Mesothelial cell of epicardium (in vitro differentiated cells): ENCODE measurements around the gene CD82. TPM values are rescaled to one million over a fixed set of nuclear protein-coding genes. Genes with fewer than 3 reads are reported as not detected.
"Not testable (repeated sequence)": the region's sequence is repeated elsewhere in the genome, so short reads cannot be mapped to it uniquely, and the experiment has no call there.

Experiments used
- DNase-seq, 2 experiments: peaks; one replicate each; pipeline ENCODE4 v3.0.0; 2021; ENCODE audit warnings: low spot score in 2 of 2; ENCODE audit not compliant: unreplicated experiment in 2 of 2
- H3K27ac Mint-ChIP-seq: 2 replicates; pipeline ENCODE4 v1.8.0; 2021; ENCODE audit warnings: mixed read lengths
- H3K27me3 Mint-ChIP-seq: 2 replicates; pipeline ENCODE4 v1.8.0; 2021; ENCODE audit warnings: low read depth, mixed read lengths
- H3K36me3 Mint-ChIP-seq: 2 replicates; pipeline ENCODE4 v1.8.0; 2021; ENCODE audit warnings: mixed read lengths
- H3K4me1 Mint-ChIP-seq: 2 replicates; pipeline ENCODE4 v1.8.0; 2021; ENCODE audit warnings: mixed read lengths
- H3K4me3 Mint-ChIP-seq: 2 replicates; pipeline ENCODE4 v1.8.0; 2021; ENCODE audit warnings: mild to moderate bottlenecking, moderate library complexity, mixed read lengths
- H3K9me3 Mint-ChIP-seq: 2 replicates; pipeline ENCODE4 v1.8.0; 2021; ENCODE audit warnings: mixed read lengths
- CTCF ChIP-seq: fragments of 200-600 bp; sonication (generic); IDR thresholded peaks from one replicate; pipeline ENCODE4 v1.5.0; 2021; ENCODE audit warnings: antibody characterized with exemption; ENCODE audit not compliant: unreplicated experiment
- total RNA-seq: library from RNA; stranded (reverse); gene quantifications from 3 replicates; pipeline ENCODE4 v1.2.1, GENCODE V29; 2021

The CD82 gene
- total RNA-seq, 1 donor from 2014 or later = 11.2 TPM

- Mint-ChIP-seq H3K27ac (no peak overlapping the region), H3K36me3 (peaks cover 7% of the 10 kb centered on the region), H3K9me3 (peaks cover 50% of the 10 kb centered on the region), H3K4me1 (no peaks in the 10 kb centered on the region), H3K4me3 (no peak overlapping the region), H3K27me3 (peaks cover 7% of the 10 kb centered on the region)
- TF ChIP-seq CTCF = no peak
- no peak for DNase-seq
These were observed 77.8 kb downstream of the CD82 start for GRCh38 chr11:44643217-44643616.

- H3K27ac Mint-ChIP-seq = no peak overlapping the region
- DNase-seq = no peak
- peaks cover 7% of the 10 kb centered on the region for H3K36me3 Mint-ChIP-seq
- no peak for TF ChIP-seq CTCF
- H3K4me3 Mint-ChIP-seq = no peak overlapping the region
- no peaks in the 10 kb centered on the region for H3K4me1 Mint-ChIP-seq
- H3K27me3 Mint-ChIP-seq = peaks cover 17% of the 10 kb centered on the region
- H3K9me3 Mint-ChIP-seq = peaks cover 48% of the 10 kb centered on the region
These were observed 80.4 kb downstream of the CD82 start for GRCh38 chr11:44645827-44646226.

GRCh38 chr11:44647255-44647955 lies 81.9 kb downstream of the CD82 start:
- not testable (repeated sequence) for DNase-seq, H3K4me3 Mint-ChIP-seq, H3K36me3 Mint-ChIP-seq, H3K4me1 Mint-ChIP-seq, H3K27ac Mint-ChIP-seq
- Mint-ChIP-seq H3K9me3 (peaks cover 39% of the 10 kb centered on the region), H3K27me3 (peaks cover 19% of the 10 kb centered on the region)

GRCh38 chr11:44648109-44648508 lies 82.6 kb downstream of the CD82 start:
- Mint-ChIP-seq H3K27me3 (peaks cover 19% of the 10 kb centered on the region), H3K27ac (no peak overlapping the region), H3K4me3 (no peak overlapping the region), H3K4me1 (peaks cover 6% of the 10 kb centered on the region), H3K9me3 (peaks cover 32% of the 10 kb centered on the region), H3K36me3 (peaks cover 2% of the 10 kb centered on the region)
- DNase-seq = no peak
- TF ChIP-seq CTCF = no peak

GRCh38 chr11:44651535-44652155 lies 86.2 kb downstream of the CD82 start:
- Mint-ChIP-seq H3K4me1 (peaks cover 6% of the 10 kb centered on the region), H3K27ac (no peak overlapping the region), H3K4me3 (no peak overlapping the region), H3K27me3 (peaks cover 19% of the 10 kb centered on the region), H3K9me3 (peaks cover 5% of the 10 kb centered on the region), H3K36me3 (no peaks in the 10 kb centered on the region)
- DNase-seq = no peak
- TF ChIP-seq CTCF = no peak

- Mint-ChIP-seq H3K27ac (no peak overlapping the region), H3K4me3 (no peak overlapping the region), H3K4me1 (peaks cover 6% of the 10 kb centered on the region), H3K27me3 (peaks cover 14% of the 10 kb centered on the region), H3K9me3 (no peaks in the 10 kb centered on the region), H3K36me3 (no peaks in the 10 kb centered on the region)
- no peak for TF ChIP-seq CTCF
- no peak for DNase-seq
These were observed 87.6 kb downstream of the CD82 start for GRCh38 chr11:44652901-44653644.
